SIG-M5 treated with dmso at 0.1 percent for 504 hours (cell line): ENCODE measurements around the gene HABP4.
A peak's percentile ranks its signal among the peaks of the same experiment; 100 is the strongest.

Experiments
- DNase-seq: peaks from one replicate; lab custom pipeline; 2025; ENCODE audit not compliant: unreplicated experiment; lab: John Stamatoyannopoulos, UW

HABP4 gene

DNA sequence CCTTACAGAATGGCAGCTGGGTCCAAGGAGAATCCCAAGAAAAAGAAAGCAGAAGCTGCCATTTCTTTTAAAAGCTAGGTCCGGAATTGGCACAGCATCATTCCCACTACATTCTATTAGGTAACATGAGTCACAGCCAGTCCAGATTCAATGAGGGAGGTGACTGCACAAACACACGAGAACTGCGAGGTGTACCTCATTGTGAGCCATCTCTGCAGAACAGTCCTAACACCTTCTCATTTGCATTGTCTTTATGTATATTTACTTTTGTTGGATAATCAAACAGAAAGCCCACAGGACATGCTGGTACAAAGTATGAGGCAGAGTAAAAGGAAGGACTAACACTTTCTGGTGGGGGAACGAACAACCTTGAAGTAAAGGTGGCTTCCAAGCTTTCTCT is 14.6 kb upstream of the HABP4 start:
- DNase-seq = no peak

DNA sequence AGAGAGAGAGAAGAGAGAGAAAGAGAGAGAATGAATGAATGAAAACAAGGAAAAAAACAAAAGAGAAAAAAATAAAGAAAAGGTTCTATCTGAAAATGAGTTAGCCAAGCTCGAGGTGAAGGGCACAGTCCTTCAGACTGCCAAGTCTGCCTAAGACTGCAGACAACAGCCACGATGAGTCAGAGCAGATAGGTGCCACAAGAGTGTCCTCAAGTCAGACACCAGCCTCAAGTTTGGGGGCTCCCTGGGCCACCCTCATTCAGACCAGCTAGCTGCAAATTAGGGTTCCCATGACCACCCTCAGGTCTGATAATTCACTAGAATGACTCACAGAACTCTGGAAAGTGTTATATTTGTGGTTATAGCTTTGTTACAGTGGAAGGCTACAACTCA is 13.9 kb upstream of the HABP4 start:
- DNase-seq = no peak

DNA sequence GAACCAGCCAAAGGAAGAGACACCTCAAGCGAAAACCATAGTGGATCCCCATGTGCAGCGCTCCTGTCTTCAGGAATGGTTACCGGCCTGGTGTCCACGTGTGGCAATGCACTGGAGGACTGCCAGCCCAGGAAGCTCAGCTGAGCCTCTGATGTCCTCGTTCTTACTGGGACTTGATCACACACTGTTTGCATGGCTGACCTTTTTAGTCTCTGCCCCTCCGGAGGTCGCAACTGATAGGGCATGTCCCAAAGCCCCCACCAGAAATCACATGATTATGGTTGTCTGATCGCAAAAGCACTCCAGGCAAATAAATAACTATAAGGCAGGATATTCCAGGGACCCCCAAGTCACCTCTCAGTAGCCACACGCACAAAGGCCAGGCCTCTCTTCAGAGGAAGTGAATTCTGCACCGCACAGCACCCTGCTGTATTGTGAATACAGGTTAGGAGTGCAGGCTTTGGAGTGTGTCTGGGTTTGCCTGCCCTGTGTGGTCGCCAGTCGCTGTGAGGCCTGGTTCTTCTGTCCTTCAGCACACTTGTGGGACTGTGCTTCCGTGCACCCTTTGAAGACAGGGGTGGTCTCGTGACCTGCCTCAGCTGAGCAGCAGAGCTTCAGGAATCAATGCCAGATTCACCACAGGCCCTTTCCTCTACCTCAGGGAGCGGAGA is 13.4 kb upstream of the HABP4 start:
- no peak for DNase-seq

DNA sequence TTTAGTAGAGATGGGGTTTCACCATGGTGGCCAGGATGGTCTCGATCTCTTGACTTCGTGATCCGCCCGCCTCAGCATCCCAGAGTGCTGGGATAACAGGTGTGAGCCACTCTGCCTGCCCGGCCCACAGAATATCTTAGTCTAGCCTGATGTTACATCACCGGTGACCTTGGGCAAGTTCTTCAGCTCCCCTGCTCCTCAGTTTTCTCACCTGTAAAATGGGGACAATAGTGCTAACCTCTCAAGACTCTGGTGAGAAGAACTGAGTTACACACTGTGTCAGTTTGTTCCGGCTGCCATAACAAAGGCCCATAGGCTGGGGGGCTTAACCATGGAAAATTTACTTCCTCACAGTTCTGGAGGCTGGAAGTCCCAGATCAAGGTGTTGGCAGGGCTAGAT is 12.5 kb upstream of the HABP4 start:
- no peak for DNase-seq

DNA sequence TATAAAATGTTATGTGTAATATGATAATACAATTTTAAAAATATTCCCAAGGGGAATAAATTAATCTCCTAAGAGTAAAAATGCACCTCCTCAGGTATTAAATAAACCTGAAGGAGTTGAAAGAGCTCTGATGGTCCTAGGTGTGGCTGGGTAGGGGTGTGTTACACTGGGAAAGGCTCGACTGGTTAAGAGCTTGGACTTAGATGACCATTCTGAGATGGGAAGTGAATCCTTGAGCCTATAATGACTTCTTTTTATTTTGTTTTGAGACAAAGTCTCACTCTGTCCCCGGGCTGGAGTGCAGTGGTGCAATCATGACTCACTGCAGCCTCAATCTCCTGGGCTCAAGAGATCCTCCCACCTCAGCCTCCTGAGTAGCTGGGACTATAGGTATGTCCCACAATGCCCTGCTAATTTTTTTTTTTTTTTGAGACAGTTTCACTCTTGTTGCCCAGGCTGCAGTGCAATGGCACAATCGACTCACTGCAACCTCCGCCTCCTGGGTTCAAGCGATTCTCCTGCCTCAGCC is 9.2 kb upstream of the HABP4 start:
- DNase-seq = no peak

DNA sequence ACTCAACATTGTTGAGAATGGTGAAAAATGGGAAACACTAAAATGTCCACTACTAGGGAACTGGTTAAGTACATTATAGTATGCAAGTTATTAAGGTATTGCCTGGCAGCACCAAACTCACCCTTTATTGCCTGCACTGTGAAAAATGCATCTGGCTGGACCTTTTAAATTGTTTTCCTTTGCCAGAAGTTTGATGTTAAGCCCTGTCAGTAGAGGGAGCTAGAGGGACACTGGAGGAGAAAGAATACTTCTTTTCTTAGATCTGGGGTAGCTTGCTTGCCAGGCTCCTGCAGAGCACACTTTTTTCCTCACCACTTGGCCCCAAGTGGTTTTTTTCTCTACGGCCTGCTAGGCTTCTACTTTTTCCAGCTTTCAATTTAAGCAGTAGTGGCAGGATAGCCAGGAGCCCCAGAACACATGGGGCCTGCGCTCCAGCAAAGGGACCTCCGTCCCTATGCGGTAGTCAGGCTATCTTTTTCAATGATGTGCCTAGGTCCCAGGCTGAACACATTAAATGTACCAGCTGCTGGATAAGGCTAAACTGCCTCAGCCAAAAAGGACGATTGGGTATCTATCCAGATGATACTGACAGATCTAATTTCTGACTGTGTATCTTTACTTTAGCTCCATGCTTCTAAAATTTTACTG is 8.0 kb upstream of the HABP4 start:
- peak; percentile 84 for DNase-seq

DNA sequence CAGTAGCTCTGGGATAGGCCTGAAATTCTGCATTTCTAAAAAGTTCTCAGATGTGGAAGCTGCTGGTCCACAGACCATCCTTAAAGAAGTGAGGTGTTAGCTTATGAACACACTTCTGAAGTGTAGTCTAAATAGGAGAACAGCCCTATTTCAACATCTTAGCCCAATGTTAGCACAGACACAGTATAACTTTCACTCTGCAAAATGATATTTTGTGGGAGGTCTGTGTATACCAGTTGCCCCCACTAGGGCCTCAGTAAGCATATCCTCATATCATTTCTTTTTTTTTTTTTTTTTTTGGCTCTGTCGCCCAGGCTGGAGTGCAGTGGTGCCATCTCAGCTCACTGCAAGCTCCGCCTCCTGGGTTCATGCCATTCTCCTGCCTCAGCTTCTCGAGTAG is 7.5 kb upstream of the HABP4 start:
- peak; percentile 68 for DNase-seq

DNA sequence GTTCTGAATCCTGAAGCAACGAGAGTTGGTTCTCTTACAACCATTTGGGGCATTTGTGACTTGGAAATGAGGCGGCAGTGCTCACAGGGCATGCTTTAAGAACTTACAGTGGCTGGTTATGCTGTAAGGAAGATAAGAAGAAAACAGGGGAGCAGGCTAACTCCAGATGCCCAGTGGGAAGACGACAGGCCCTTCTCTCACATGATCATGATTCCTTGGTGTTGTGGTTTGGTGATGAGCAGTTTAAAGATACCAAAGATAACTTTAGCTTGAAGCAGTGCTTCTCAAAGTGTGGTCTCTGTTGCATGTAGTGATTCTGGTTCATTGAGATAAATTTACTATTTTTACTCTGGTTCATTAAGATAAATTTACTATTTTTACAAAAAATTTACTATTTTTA is 2.6 kb upstream of the HABP4 start:
- no peak for DNase-seq

DNA sequence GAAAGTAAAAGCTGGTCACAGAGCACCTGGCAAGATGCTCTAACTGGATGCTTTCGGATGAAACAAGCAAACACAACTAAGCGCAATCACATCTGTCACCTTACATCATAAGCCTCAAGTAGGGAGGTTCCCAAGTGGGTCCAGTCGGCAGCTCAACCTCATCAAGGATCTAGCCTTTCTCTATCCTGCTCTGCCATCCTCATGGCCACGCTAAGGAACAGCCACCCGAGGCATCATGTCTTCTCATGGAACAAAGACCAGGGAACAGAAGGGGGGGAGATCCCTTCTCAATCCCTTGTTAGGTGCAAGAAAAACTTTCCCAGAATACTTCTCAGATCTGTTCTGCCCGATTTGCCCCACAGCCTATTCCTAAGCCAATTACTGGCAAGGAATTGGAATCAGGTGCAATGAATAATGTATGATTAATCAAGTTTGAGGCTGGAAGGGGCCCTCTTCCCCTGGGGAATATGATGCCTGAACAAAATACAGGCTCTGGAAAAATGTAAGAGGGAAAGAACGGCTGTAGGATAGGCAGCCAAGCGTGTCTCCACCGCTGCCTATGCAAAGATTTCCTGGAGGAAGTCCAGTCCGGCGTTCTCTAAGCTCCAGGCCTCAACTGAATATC is 1.3 kb upstream of the HABP4 start:
- DNase-seq = no peak

DNA sequence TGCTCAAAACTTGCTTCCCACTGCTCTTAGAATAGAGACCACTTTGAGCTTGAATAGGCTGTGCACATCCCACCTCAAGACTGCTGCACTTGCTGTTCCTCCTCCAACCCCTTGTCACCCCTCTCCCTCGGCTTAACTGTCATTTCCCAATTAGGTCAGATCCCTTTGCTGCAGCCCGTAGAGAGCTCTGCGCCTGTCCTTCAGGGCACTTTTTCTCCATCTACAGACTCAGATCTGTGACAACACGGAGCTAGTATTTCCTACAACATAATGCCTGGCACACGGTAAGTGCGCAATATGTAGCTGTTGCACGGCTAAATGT is 485 bp upstream of the HABP4 start:
- peak; percentile 71 for DNase-seq

DNA sequence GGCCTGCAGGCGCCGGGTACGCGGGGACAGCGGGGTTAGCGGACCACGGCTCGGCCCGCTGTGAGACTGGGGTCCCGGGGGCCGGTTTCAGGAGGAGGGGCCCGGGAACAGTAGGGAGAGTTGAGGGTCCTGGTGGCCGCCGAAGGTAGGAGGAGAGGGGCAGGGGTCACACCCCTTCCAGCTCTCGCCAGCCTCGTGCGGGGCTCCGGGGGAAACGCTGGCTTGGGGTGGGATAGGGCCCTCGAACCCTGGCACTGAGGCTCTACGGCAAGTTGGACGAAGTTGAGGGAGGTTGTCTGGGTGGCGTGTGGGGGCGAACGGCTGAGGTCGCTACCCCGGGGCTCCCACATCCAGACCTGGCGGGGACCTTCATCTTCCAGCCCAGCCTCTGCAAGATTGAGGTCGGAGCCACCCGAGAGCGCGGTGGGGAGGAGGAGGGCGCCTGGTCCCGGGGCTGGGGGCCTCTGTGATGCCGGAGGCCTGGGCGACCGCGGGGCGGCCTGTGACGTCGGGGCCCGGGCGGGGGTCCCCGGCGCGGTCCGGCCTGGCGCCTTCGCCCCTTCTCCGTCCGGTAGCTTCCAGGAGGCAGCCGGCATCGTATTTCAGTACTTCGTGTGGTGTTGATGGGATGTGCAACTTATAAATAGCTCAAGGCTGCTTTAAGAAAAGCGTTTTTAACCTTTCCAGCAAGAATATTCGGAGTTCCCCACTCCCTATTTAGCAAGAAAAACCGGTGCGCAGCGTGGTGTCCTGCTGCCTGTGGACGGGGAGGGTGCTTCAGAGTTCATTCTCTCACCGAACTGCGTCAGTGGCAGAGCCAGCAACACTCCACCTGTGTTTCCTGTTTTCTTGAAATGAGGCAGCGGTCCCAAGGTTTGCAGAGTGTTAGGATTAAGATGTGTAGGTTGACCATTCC is 902 bp downstream of the HABP4 start:
- DNase-seq = no peak

DNA sequence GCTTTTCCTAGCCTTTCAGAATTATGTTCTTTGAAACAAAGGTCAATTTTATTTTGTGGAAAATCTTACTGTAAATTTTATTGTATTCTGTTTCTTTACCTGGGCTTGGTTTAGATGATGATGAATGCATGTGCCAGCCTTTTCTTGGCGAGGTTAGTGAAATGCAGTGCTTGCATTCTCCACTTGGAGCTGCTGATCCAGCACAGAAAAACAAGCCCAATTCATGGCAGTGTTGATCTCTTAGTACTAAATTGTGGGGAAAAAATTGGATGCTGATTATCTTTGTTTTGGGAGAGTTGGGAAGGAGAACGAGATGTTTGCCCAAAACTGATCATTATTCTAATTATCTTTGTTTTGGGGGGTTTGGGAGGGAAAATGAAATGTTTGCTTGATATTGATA is 3.7 kb downstream of the HABP4 start:
- DNase-seq = peak; percentile 2

DNA sequence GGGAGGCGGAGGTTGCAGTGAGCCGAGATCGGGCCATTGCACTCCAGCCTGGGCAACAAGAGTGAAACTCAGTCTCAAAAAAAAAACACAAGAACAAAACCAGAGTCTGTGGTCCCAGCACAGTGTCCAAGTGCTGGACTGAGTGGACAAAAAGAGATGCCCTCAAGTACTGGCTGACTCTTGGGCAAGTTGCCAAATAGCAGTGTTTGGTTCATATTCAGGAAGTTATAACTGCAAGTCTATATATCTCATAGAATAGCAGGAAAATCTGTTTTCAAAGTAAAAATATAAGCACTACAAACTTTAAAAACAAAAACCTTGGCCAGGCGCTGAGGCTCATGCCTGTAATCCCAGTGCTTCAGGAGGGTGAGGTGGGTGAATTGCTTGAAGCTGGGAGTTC is 7.3 kb downstream of the HABP4 start:
- DNase-seq = no peak

DNA sequence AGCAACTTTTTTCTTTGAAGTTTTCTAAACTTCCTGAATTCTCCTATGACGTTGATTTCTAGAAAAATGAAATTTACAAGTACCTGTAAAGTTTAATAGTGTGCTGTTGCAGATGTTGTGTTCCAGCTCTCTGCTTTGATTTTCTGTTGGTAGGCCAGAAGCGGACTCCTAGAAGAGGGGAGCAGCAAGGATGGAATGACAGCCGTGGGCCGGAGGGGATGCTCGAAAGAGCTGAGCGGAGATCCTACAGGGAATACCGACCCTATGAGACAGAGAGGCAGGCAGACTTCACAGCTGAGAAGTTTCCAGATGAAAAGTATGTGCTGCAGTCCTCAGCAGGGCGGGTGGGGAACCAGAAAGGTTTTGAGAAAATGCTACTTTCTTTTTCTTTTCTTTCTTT is 8.3 kb downstream of the HABP4 start:
- no peak for DNase-seq

DNA sequence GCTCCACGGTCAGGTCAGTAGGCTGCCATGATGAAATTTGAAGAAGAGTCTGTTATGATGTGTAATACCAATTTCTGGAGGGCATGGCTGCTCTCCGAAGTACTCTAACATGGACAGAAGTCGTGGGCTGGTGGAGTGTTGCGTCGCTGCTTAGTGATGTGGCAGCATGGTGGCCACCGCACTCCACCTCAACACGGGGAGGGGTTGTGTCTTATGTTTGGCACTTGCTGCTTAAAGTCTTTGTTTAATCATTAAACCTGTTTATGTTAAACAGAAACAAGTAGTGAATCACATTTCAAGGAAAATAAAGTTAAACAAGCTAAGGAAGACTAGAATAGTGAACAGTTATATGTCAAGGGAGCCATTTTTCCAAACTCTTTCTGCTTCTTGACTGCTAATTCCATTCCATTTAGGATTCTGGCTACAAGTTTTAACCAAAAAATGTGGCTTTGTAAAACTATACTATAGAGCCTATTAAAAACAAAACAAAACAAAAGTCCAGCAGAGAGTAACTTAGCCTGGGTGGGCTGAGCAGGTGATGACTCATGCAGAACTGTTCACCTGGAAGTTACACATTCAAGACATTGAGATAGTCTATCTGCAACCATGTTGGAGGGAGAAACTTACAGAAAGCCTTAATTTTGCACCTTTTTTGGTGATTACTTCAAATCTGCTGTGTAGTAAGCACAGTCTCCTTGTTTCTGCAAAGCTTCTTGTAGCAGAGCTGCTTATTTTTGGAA is 9.5 kb downstream of the HABP4 start:
- no peak for DNase-seq

DNA sequence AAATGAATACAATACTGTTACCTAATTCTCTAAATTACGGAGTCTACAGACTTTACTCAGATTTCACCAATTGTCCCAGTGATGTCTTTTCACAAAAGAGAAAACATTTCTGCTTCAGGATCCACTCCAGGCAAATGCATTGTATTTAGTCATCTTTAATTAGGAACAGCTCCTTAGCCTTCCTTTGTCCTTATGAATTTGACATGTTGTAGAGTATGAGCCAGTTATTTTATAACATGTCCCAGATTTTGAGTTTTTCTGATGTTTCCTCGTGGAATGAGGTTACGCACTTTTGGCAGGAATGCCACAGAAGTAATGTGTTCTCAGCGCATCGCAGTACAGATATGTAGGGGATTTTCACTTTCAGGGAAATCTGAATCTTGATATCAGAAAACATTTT is 10.5 kb downstream of the HABP4 start:
- DNase-seq = no peak

DNA sequence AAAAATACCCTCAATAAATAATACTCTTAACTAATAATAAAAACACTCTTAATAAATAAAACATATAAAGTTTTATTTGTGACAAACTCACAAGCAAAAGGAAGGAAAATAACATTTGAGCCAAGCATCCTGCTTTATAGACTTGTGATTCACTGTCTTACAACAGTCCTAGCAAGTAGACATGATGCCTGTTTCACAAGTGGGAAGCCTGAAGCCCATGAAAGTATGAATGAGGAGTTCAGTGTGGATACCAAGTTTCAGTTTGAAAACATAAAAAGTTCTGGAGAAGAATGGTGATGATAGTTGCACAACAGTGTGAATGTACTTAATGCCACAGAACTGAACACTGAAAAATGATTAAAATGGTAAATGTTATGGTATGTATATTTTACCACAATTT is 10.9 kb downstream of the HABP4 start:
- DNase-seq = no peak

DNA sequence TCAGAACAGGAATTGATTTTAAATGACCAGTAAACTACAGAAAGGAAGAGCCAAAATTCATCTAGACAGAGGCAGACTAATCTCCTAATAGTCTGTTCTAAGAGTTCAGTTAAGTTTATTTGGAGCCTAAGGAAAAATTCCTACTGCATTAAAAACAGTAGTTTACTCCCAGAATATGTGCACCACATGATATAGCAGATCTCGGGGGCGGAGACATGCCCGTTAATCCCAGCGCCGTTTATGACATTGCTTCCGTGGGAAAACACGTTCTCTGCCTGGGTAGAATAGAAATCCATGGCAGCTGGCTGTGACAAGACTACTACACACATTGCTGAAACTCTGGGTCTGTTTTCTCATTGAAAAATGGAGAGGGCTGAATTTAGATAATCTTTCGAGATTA is 11.4 kb downstream of the HABP4 start:
- no peak for DNase-seq

DNA sequence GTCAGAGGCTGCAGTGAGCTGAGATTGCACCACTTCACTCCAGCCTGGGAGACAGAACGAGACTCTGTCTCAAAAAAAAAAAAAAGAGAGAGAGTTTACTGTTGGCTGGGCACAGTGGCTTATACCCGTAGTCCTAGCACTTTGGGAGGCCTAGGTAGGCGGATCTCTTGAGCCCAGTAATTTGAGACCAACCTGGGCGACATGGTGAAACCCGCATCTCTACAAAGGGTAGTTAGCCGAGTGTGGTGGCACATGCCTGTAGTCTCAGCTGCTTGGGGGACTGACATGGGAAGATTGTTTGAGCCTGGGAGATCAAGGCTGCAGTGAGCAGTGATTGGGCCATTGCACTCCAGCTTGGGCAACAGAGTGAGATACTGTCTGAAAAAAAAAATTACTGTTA is 12.6 kb downstream of the HABP4 start:
- no peak for DNase-seq

DNA sequence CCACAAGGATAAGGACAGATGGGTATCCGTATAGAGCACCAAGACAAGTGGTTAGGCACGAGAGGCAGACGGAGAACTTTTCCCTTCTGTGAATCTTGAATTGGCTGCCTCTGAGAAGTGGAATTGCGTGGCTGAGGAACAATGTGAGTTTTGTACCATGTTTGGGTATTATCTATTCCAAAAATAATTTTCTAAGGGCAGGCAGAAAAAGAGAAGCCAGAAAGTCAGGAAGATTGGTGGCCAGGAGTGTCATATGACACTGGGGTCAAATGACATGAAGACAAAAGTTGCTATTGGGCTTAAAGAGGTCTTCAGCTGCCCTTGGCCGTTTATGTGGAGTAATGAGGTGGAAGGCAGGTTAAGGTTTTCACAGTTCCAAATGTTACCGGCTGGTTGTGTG is 14.5 kb downstream of the HABP4 start:
- no peak for DNase-seq

DNA sequence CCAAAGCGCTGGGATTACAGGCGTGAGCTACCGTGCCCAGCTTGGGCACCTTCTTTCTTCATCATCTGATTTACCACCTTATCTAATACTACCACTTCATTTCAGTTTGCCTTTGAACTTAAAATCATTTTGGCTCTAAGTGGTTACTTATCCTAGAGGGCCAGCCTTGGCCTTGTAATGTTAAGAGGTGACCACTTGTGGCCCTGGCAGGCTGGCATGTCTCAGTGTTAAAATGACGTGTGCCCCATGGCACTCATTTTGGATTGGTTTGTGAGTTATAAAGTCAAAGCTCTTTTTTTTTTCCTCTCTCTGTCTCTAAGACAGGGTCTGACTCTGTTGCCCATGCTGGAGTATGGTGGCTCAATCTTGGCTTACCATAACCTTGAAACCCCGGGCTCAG is 17.8 kb downstream of the HABP4 start:
- DNase-seq = no peak
